Retinal pigment epithelial cell (primary cell): ENCODE measurements around the gene VWF.
"Not testable (repeated sequence)": the region's sequence is repeated elsewhere in the genome, so short reads cannot be mapped to it uniquely, and the experiment has no call there.

Experiments
- DNase-seq: peaks from one replicate; pipeline ENCODE4 v3.0.0-alpha.2; 2010; ENCODE audit warnings: low read depth
- H3K4me3 ChIP-seq: 2 replicates; pipeline ENCODE4 v1.5.1; 2011; ENCODE audit warnings: mild to moderate bottlenecking, low read length, control low read depth, moderate library complexity
- CTCF ChIP-seq: conservative IDR thresholded peaks from 2 replicates; pipeline ENCODE4 v1.5.1; 2011; ENCODE audit warnings: low read depth, low read length, control low read depth, inconsistent platforms

The VWF gene

GRCh38 chr12:6165395-6165794 is 40.9 kb upstream of the VWF start:
- no peak for DNase-seq
- H3K4me3 ChIP-seq, result no peak overlapping the region
- no peak for TF ChIP-seq CTCF

- no peak overlapping the region for H3K4me3 ChIP-seq
- DNase-seq, result no peak
- TF ChIP-seq CTCF, result no peak
Measured at GRCh38 chr12:6163416-6164060, 39.1 kb upstream of the VWF start.

GRCh38 chr12:6161124-6161882 is 36.8 kb upstream of the VWF start:
- DNase-seq, result no peak
- no peak for TF ChIP-seq CTCF

GRCh38 chr12:6160049-6160649 is 35.7 kb upstream of the VWF start:
- not testable (repeated sequence) for DNase-seq, H3K4me3 ChIP-seq

More at GRCh38 chr12:6161124-6161882, 36.8 kb upstream of the VWF start:
- H3K4me3 ChIP-seq, result no peak overlapping the region

- DNase-seq, H3K4me3 ChIP-seq: not testable (repeated sequence)
Measured at GRCh38 chr12:6159166-6160011, 34.9 kb upstream of the VWF start.

GRCh38 chr12:6158749-6159148 is 34.3 kb upstream of the VWF start:
- H3K4me3 ChIP-seq, result no peak overlapping the region
- DNase-seq, result no peak
- TF ChIP-seq CTCF, result no peak

- no peak for TF ChIP-seq CTCF
- no peak overlapping the region for H3K4me3 ChIP-seq
- DNase-seq, result no peak
Measured at GRCh38 chr12:6158255-6158654, 33.8 kb upstream of the VWF start.
